Gastrocnemius medialis (tissue), 4 donors: Measurements from ENCODE around the gene SGCG.

Experiments
- CTCF ChIP-seq, 5 experiments: fragments of 450-650 bp in 3 of 5; fragments of 200-600 bp in 2 of 5; sonication (generic) in 2 of 5; IDR thresholded peaks in 4 of 5; conservative IDR thresholded peaks in 1 of 5; 1 replicate in 4 of 5; 2 replicates in 1 of 5; pipeline ENCODE4 v1.5.1; 2016 to 2019; ENCODE audit warnings: antibody characterized with exemption in 5 of 5, mild to moderate bottlenecking in 3 of 5, moderate library complexity in 3 of 5
- POLR2A ChIP-seq, 2 donors: fragments of 450-650 bp; IDR thresholded peaks; one replicate each; pipeline ENCODE4 v1.6.1; 2017; ENCODE audit warnings: antibody characterized with exemption in 2 of 2, mild to moderate bottlenecking in 2 of 2, moderate library complexity in 2 of 2

DNA sequence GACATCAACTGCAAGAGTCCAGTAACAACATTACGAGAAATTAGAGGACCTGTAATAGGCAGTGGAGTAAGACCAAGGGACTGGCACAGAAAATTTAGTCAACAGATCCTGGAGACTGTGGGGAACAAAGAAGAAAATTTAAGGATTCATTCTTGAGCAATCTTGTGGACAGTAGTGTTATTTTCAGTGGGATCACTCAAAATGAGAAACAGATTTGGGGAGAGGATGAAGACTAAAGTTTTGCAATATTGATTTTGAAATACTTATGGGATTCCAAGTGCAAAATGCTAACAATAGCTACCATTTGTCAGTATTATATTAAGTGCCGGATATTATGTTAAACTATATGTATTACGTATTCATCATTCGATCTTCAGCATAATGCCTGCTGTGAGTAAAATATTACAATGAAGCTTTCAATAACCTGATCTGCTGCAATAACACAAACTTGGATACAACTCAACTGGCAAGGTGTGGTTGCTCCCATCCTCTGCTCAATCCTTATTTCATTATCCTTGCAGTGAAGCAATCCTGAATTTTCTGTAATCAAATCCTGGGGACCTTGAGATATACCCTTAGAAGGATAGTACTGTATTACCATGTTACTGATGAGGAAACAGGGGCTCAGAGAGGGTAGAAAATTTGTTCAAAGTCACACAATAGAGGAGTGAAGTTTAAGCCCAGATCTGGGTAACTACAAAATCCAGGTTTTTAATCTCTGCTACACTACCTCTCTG, 168.6 kb downstream of the SGCG start:
- no peak for TF ChIP-seq CTCF (IDR thresholded peaks at IDR 0.05 in 4 of 5, conservative IDR thresholded peaks at IDR 0.05 in 1 of 5)
- no peak for TF ChIP-seq POLR2A (IDR thresholded peaks at IDR 0.05)
